Activated naive CD4-positive, alpha-beta T cell treated with anti-CD3 and anti-CD28 coated beads for 36 hours (primary cell): ENCODE measurements around the gene ALOX12B. TPM values are rescaled to one million over a fixed set of nuclear protein-coding genes. Genes with fewer than 3 reads are reported as not detected.

ENCODE experiments used
- CTCF ChIA-PET: fragments of 350-600 bp; sonication (Branson Sonifier 250); formaldehyde crosslinking; loops from one replicate; lab custom pipeline; 2021; ENCODE audit warnings: antibody characterized with exemption; lab: Charles Lee
- DNase-seq: peaks from one replicate; pipeline ENCODE4 v3.0.0-alpha.2; 2020
- H3K27ac Mint-ChIP-seq: one replicate; pipeline ENCODE4 v1.8.0; 2021; ENCODE audit warnings: mild to moderate bottlenecking, mixed read lengths
- H3K27me3 Mint-ChIP-seq: one replicate; pipeline ENCODE4 v1.8.0; 2021; ENCODE audit warnings: low read depth, mixed read lengths
- H3K36me3 Mint-ChIP-seq: one replicate; pipeline ENCODE4 v1.8.0; 2021; ENCODE audit warnings: low read depth, mixed read lengths
- H3K4me1 Mint-ChIP-seq: one replicate; pipeline ENCODE4 v1.8.0; 2021; ENCODE audit warnings: low read depth, mixed read lengths
- H3K4me3 Mint-ChIP-seq: one replicate; pipeline ENCODE4 v1.8.0; 2021; ENCODE audit warnings: mild to moderate bottlenecking, moderate library complexity, mixed read lengths
- H3K9me3 Mint-ChIP-seq: one replicate; pipeline ENCODE4 v1.8.0; 2021; ENCODE audit warnings: mixed read lengths
- intact Hi-C: fragments of 100-400 bp; cut with micrococcal nuclease; formaldehyde crosslinking; loops from one replicate; pipeline ENCODE4 v1.15.1; 2023
- total RNA-seq, 2 experiments: library from RNA; stranded (reverse); gene quantifications; one replicate each; pipeline ENCODE4 v1.2.3, GENCODE V29; 2021

ALOX12B gene
- total RNA-seq, 2 experiments from 2014 or later = 2.0 to 2.1 TPM

DNA sequence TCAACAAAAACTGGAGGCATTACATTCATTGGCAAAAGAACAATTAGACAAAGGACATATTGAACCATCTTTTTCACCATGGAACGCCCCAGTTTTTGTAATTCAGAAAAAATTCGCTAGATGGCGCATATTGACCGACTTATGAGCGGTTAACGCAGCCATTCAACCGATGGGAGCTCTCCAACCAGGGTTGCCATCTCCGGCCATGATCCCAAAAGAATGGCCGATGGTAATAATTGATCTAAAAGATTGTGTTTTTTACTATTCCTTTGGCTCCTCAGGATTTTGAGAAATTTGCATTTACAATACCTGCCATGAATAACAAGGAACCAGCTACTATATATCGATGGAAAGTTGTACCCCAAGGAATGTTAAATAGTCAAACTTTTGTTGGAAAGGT, 27.2 kb downstream of the ALOX12B start:
- CTCF ChIA-PET = interaction anchor here (0.6 to 8.4 kb wide), 27 partner anchors 14 to 401 kb away, joined by 3 to 204 read pairs (median 6); partner anchors contain the start of gene GUCY2D
- peaks cover 70% of the 10 kb centered on the region for H3K27me3 Mint-ChIP-seq
- H3K4me1 Mint-ChIP-seq = peaks cover 3% of the 10 kb centered on the region
- intact Hi-C loops = loop anchor here (1.0 to 2.0 kb wide), 4 partner anchors 19 to 240 kb away; partner anchors contain the start of gene ALOXE3
- no peak overlapping the region for H3K4me3 Mint-ChIP-seq
- H3K27ac Mint-ChIP-seq = no peak overlapping the region
- no peaks in the 10 kb centered on the region for H3K9me3 Mint-ChIP-seq
- no peaks in the 10 kb centered on the region for H3K36me3 Mint-ChIP-seq
- DNase-seq = peak; percentile 76

DNA sequence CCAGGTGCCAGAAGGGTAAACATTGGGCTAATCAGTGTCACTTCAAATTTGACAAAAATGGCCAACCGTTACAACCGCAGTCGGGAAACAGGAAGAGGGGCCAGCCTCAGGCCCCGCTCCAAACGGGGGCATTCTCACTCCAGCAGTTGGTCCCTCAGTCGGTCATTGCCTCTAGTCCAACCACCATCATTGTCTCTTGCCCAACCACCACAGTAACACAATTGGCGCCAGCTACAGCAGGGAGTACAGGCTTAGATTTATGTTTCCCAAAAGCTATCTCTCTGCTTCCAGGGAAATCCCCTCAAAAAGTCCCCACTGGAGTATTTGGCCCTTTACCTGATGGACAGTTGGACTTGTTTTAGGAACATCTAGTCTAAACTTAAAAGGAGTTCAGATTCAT, 28.4 kb downstream of the ALOX12B start:
- no peak for DNase-seq
- H3K4me3 Mint-ChIP-seq = no peak overlapping the region
- no peak overlapping the region for H3K27ac Mint-ChIP-seq
- no peaks in the 10 kb centered on the region for H3K36me3 Mint-ChIP-seq
- CTCF ChIA-PET = interaction anchor here (0.7 to 8.4 kb wide), 9 partner anchors 15 to 1508 kb away, joined by 3 to 204 read pairs (median 17); no protein-coding TSS in a partner anchor
- H3K4me1 Mint-ChIP-seq = peaks cover 3% of the 10 kb centered on the region
- H3K9me3 Mint-ChIP-seq = no peaks in the 10 kb centered on the region
- intact Hi-C loops = no loop called here
- H3K27me3 Mint-ChIP-seq = peaks cover 60% of the 10 kb centered on the region

DNA sequence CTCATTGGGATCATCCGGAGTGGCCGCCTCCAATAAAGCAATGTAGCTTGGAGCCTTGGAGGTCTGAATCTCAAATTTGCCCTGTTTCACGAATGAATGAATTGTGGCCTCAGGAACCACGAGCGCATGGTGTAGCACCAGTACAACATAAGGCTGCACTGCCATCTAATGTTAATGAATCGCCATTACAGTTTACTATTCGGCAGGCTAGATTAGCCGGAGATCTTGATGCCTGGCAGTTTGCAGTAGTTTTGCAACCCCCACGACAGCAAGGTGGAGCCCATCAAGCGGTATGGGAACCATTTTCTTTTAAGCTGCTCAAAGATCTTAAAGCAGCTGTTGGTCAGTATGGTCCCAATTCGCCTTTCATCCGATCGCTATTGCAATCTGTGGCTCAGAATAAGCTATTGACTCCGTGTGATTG, 29.8 kb downstream of the ALOX12B start:
- no peaks in the 10 kb centered on the region for H3K9me3 Mint-ChIP-seq
- intact Hi-C loops = loop anchor here (1.0 to 2.0 kb wide), 5 partner anchors 41 to 314 kb away; partner anchors contain the start of gene NAA38
- CTCF ChIA-PET = interaction anchor here (0.5 to 8.4 kb wide), 30 partner anchors 8 to 242 kb away, joined by 3 to 204 read pairs (median 5); partner anchors contain the start of genes CNTROB, PER1, SLC25A35 and TRAPPC1
- DNase-seq = peak; percentile 60
- H3K4me3 Mint-ChIP-seq = no peak overlapping the region
- no peak overlapping the region for H3K27ac Mint-ChIP-seq
- no peaks in the 10 kb centered on the region for H3K36me3 Mint-ChIP-seq
- H3K27me3 Mint-ChIP-seq = peaks cover 49% of the 10 kb centered on the region
- peaks cover 3% of the 10 kb centered on the region for H3K4me1 Mint-ChIP-seq

DNA sequence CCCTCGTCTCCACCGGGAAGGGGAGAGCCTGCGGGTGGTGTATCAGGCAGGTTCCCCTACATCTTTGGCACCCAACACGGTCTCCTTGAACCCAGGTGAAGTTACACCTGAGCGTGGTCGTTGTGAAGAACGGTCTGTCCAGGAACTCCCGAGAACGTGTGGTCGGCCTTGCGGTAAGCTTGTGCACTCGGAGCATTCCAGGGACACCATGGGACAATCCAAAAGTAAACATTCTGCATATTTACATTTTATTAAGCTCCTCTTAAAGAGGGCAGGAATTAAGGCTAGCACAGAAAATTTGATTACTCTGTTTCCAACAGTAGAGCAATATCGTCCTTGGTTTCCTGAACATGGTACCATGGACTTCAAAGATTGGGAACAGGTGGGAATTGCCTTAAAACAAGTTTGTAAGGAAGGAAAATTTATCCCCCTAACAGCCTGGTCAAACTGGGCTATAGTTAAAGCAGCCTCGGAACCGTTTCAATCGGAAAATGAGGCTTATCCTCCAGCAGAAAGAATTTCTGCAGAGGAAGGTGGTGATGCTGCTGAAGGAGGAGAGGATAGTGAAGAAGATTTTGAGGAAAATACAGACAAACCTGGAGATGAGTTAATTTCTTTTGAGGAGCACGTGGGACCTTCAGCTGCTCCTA, 30.4 kb downstream of the ALOX12B start:
- peaks cover 3% of the 10 kb centered on the region for H3K4me1 Mint-ChIP-seq
- no peak overlapping the region for H3K27ac Mint-ChIP-seq
- no peaks in the 10 kb centered on the region for H3K36me3 Mint-ChIP-seq
- H3K9me3 Mint-ChIP-seq = no peaks in the 10 kb centered on the region
- intact Hi-C loops = loop anchor here (1.0 to 2.0 kb wide), 5 partner anchors 41 to 314 kb away; partner anchors contain the start of gene NAA38
- CTCF ChIA-PET = interaction anchor here (0.5 to 8.4 kb wide), 31 partner anchors 9 to 241 kb away, joined by 3 to 204 read pairs (median 5); partner anchors contain the start of genes CNTROB, PER1, SLC25A35 and TRAPPC1
- H3K4me3 Mint-ChIP-seq = no peak overlapping the region
- no peak for DNase-seq
- H3K27me3 Mint-ChIP-seq = peaks cover 43% of the 10 kb centered on the region

DNA sequence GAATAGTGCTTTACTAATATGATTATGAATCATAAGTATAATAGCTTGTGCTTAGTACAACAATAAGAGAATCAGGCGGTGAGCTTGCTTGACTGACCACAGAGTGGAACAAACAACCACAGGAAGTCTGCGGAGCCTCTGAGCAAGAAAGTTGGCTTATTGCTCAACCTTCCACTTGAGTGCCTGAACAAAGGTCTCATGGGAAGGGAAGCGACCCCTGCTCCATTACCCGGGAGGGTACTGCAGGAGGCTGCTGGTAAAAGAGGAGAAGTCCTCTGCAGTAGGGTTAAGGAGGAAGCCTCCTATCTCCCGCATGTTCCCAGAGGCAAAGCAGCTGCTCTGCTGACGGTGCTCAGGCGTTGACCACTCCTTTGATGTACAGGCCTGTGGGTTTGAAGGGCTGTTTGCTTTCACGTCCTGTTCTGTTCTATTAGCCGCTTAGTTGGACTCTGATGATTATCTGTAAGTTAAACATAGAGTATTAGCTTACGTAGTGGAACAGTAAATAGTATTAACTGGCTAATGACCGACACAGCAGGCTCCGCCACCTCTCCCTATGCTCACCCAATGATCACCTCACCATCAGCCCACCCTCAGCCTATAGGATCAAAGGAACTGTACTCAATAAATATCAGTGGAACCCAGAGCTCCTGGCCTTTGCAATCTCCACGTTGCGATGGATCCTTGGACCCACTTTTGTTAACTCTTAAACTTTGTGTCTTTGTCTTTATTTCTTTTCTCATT, 31.1 kb downstream of the ALOX12B start:
- CTCF ChIA-PET = interaction anchor here (0.5 to 8.4 kb wide), 20 partner anchors 14 to 240 kb away, joined by 3 to 204 read pairs (median 4); partner anchors contain the start of genes CNTROB, SLC25A35 and TRAPPC1
- no peak overlapping the region for H3K27ac Mint-ChIP-seq

DNA sequence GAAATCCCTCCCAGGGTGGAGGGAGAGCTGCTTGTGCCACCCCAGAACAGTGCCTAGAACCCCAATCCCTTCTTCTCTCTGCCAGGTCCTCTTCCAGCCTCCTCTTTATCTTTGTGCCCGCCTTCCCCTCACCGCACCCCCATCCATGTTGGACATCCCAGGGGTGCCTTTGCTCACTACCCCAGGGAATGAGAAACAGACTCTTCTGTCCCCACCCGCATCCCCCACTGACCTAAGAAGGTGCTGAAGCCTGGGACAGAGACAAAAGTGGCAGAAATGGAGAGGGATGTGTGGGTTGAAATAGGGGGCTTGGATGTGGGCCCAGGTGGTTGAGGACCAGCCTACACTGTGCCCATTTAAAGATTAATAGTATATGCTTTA, 31.7 kb downstream of the ALOX12B start:
- Mint-ChIP-seq H3K9me3 (no peaks in the 10 kb centered on the region), H3K27me3 (peaks cover 30% of the 10 kb centered on the region), H3K4me3 (no peak overlapping the region), H3K4me1 (peaks cover 3% of the 10 kb centered on the region), H3K27ac (no peak overlapping the region), H3K36me3 (no peaks in the 10 kb centered on the region)
- intact Hi-C loops = loop anchor here (2.0 kb wide), 2 partner anchors 65 to 199 kb away; partner anchors contain the start of gene NAA38
- DNase-seq = no peak
- CTCF ChIA-PET = interaction anchor here (0.5 to 8.4 kb wide), 10 partner anchors 14 to 239 kb away, joined by 3 to 204 read pairs (median 6); partner anchors contain the start of genes CNTROB, SLC25A35 and TRAPPC1

More for the DNA sequence above, 31.1 kb downstream of the ALOX12B start:
- intact Hi-C loops = loop anchor here (2.0 kb wide), 2 partner anchors 66 to 200 kb away; partner anchors contain the start of gene NAA38
- peaks cover 3% of the 10 kb centered on the region for H3K4me1 Mint-ChIP-seq
- H3K4me3 Mint-ChIP-seq = no peak overlapping the region
- DNase-seq = peak; percentile 54
- H3K36me3 Mint-ChIP-seq = no peaks in the 10 kb centered on the region
- H3K27me3 Mint-ChIP-seq = peaks cover 36% of the 10 kb centered on the region
- H3K9me3 Mint-ChIP-seq = no peaks in the 10 kb centered on the region

DNA sequence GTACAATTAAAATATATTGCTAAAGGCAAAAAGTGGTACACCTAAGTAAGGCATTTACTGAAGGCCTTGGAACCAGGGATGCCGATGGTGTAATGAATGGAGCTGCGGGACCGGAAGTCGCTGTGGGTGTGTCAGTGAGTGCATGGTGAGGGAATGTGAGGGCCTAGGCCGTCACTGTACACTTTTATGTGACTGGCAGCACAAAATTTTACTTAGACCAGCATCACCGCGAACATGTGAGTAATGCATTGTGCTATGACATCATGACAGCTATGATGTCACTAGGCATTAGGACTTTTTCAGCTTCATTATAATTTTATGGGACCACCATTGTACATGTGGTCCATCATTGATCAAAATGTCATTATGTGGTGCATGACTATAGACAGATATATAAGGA, 33.9 kb downstream of the ALOX12B start:
- Mint-ChIP-seq H3K4me1 (peaks cover 3% of the 10 kb centered on the region), H3K9me3 (no peaks in the 10 kb centered on the region), H3K36me3 (no peaks in the 10 kb centered on the region), H3K27ac (no peak overlapping the region), H3K4me3 (no peak overlapping the region), H3K27me3 (peaks cover 12% of the 10 kb centered on the region)
- CTCF ChIA-PET = interaction anchor here (0.6 kb wide), 1 partner anchor 59 kb away, joined by 6 read pairs; no protein-coding TSS in a partner anchor
- intact Hi-C loops = no loop called here
- no peak for DNase-seq

DNA sequence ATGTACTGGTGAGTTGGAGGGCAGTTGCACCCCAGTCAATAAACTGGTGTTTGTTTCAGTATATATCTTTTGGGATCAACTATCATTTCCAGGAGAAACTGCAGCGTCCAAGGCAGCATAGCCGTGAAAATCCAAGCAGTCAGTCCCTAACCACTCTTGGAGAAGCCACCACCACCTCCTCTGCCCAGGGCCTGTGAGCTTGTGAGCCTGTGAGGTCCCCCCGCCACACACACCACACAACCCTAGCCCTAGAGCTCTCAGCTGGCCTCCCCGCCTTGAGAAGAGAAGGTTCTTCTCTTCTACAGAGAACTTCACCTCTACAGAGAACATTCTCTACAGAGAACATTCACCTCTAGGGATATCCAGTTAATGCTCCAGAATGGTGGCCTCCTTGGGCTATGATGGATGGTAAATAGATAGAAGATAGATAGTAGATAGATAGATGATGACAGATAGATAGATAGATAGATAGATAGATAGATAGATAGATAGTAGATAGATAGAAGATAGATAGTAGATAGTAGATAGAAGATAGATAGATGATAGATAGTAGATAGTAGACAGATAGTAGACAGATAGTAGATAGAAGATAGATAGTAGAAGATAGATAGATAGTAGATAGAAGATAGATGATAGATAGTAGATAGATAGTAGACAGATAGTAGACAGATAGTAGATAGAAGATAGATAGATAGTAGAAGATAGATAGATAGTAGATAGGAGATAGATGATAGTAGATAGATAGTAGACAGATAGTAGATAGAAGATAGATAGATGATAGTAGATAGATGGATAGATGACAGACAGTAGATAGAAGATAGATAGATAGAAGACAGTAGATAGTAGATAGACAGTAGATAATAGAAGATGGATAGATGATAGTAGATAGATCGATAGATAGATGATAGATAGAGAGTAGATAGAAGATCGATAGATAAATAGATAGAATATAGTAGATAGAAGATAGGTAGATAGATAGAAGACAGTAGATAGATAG, 35.0 kb downstream of the ALOX12B start:
- peaks cover 10% of the 10 kb centered on the region for H3K27me3 Mint-ChIP-seq
- no peak overlapping the region for H3K4me3 Mint-ChIP-seq
- H3K4me1 Mint-ChIP-seq = peaks cover 3% of the 10 kb centered on the region
- H3K27ac Mint-ChIP-seq = no peak overlapping the region
- intact Hi-C loops = no loop called here
- no peaks in the 10 kb centered on the region for H3K36me3 Mint-ChIP-seq
- CTCF ChIA-PET = no interaction called here
- no peak for DNase-seq
- H3K9me3 Mint-ChIP-seq = no peaks in the 10 kb centered on the region

DNA sequence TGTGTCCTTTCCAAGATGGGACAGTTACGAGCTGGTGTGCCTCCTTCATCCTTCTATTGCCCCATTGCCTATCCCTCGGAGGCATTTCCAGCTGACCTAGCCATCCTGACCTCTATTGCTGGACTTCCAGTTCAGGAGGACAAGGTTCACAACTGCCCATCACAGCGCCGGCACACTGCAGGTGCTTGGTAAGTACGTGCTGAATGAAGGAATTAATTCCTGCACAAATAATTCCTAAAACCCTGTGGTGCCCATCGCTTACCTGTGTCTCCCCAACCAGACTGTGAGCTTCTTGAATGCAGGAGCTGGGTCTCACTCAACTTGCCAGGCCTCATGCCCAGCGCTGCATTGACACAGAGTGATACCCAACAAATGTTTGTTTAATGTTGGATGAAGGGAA, 35.7 kb downstream of the ALOX12B start:
- DNase-seq = no peak
- Mint-ChIP-seq H3K9me3 (no peaks in the 10 kb centered on the region), H3K27me3 (peaks cover 6% of the 10 kb centered on the region), H3K4me3 (no peak overlapping the region), H3K27ac (no peak overlapping the region), H3K4me1 (no peaks in the 10 kb centered on the region), H3K36me3 (no peaks in the 10 kb centered on the region)
- intact Hi-C loops = no loop called here
- CTCF ChIA-PET = interaction anchor here (0.8 kb wide), 1 partner anchor 35 kb away, joined by 3 read pairs; no protein-coding TSS in a partner anchor

DNA sequence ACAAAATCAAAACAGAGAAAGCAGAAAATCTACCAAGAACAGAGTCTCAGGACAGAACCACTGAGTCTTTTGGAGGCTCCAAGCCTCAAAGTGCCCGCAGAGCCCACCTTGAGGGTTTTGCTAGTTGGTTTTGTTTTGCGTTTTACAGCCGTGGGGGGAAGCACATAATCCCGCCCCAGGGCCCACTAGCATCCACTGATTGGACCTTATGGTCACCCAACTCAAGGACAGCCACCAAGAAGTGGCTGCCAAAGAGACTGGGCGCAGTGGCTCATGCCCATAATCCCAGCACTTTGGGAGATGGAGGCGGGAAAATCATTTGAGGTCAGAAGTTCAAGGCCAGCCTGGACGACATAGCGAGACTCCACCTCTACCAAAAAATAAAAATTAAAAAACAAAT, 38.8 kb downstream of the ALOX12B start:
- intact Hi-C loops = no loop called here
- H3K4me1 Mint-ChIP-seq = no peaks in the 10 kb centered on the region

DNA sequence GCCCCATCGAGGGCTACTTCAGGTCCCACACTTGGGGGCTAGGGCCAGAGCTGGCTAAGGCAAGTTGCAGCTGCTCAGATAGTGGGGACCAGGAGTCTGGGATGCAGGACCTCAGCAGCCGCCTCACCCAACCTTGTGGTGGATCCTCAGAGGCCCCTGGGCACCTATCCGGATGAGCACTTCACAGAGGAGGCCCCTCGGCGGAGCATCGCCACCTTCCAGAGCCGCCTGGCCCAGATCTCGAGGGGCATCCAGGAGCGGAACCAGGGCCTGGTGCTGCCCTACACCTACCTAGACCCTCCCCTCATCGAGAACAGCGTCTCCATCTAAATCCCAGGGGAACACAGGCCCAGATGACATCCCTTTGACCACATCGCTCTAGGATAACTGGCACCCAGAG, 39.3 kb downstream of the ALOX12B start:
- Mint-ChIP-seq H3K4me1 (no peaks in the 10 kb centered on the region), H3K27ac (no peak overlapping the region), H3K27me3 (no peaks in the 10 kb centered on the region), H3K36me3 (no peaks in the 10 kb centered on the region), H3K4me3 (no peak overlapping the region), H3K9me3 (no peaks in the 10 kb centered on the region)
- intact Hi-C loops = no loop called here
- no peak for DNase-seq
- CTCF ChIA-PET = interaction anchor here (1.3 kb wide), 1 partner anchor 45 kb away, joined by 4 read pairs; no protein-coding TSS in a partner anchor

More for the DNA sequence above, 38.8 kb downstream of the ALOX12B start:
- no peak for DNase-seq
- Mint-ChIP-seq H3K27me3 (no peaks in the 10 kb centered on the region), H3K27ac (no peak overlapping the region), H3K4me3 (no peak overlapping the region), H3K36me3 (no peaks in the 10 kb centered on the region), H3K9me3 (no peaks in the 10 kb centered on the region)
- CTCF ChIA-PET = no interaction called here
